HepG2 (cell line): ENCODE results near the gene TENM3. TPM values are rescaled to one million over a fixed set of nuclear protein-coding genes. Genes with fewer than 3 reads are reported as not detected.

Experiments used
- ATAC-seq: fragments of 200-7000 bp; cut with Tn5 transposase; 3 replicates; pipeline ENCODE4 v1.9.1; 2020; ENCODE audit warnings: mild to moderate bottlenecking, moderate library complexity
- BruUV-seq: library from RNA; stranded (reverse); fragments of 400-500 nt; replicated peaks from 2 replicates; lab custom pipeline; 2021; lab: Mats Ljungman, UMichigan
- CTCF ChIA-PET: fragments of 300-600 bp; formaldehyde crosslinking; extraction: SDS; loops from one replicate; lab custom pipeline; 2021; ENCODE audit warnings: low total read pairs, inconsistent platforms, low intra/inter-chr PET ratio; lab: Yijun Ruan, JAX
- POLR2A ChIA-PET: fragments of 350-600 bp; sonication (Branson Sonifier 250); formaldehyde crosslinking; loops from one replicate; lab custom pipeline; 2020; ENCODE audit warnings: antibody characterized with exemption, inconsistent platforms; lab: Yijun Ruan, JAX
- DNase-seq: peaks from one replicate; pipeline ENCODE4 v3.0.0-alpha.2; 2015; ENCODE audit warnings: low spot score
- FAIRE-seq: peaks from 3 replicates; lab custom pipeline; 2011; peaks lifted over from hg19 to GRCh38; lab: Jason Lieb, UNC
- H2AFZ ChIP-seq: one replicate; pipeline ENCODE4 v1.6.1; 2011; ENCODE audit warnings: low read length, inconsistent platforms
- H3K27ac ChIP-seq: fragments of 300-600 bp; 3 replicates; pipeline ENCODE4 v1.8.0; 2011; ENCODE audit warnings: mixed run types, mild to moderate bottlenecking, mixed read lengths, low read length, inconsistent platforms; ENCODE audit not compliant: insufficient read depth; ENCODE audit errors: extremely low read length
- H3K27me3 ChIP-seq, 2 experiments: fragments of 200-600 bp in 1 of 2; 2 replicates in 1 of 2; 3 replicates in 1 of 2; pipeline versions ENCODE4 v1.6.0 to v1.8.0; 2011; ENCODE audit warnings: low read length in 2 of 2, mild to moderate bottlenecking in 2 of 2, moderate library complexity in 2 of 2, inconsistent platforms in 1 of 2; ENCODE audit not compliant: insufficient read depth in 2 of 2, control insufficient read depth in 1 of 2
- H3K36me3 ChIP-seq, 2 experiments: fragments of 200-600 bp in 1 of 2; replicated peaks in 1 of 2; 2 replicates in 1 of 2; 3 replicates in 1 of 2; pipeline versions ENCODE4 v1.5.1 to v1.8.0; 2011; ENCODE audit warnings: low read length in 2 of 2, inconsistent platforms in 1 of 2; ENCODE audit not compliant: insufficient read depth in 2 of 2, control insufficient read depth in 1 of 2
- H3K4me1 ChIP-seq: 2 replicates; pipeline ENCODE4 v1.5.1; 2012; ENCODE audit warnings: low read length, inconsistent platforms; ENCODE audit not compliant: insufficient read depth
- H3K4me2 ChIP-seq: 2 replicates; pipeline ENCODE4 v1.6.0; 2011; ENCODE audit warnings: low read depth, low read length, inconsistent platforms
- H3K4me3 ChIP-seq, 3 experiments: fragments of 200-600 bp in 1 of 3; sonication (generic), shearing (Covaris generic) in 1 of 3; replicated peaks in 1 of 3; 2 replicates each; pipeline ENCODE4 v1.5.1; 2011 to 2016; ENCODE audit warnings: low read length in 3 of 3, inconsistent platforms in 2 of 3, low read depth in 2 of 3, mild to moderate bottlenecking in 2 of 3, control low read depth in 1 of 3, mixed read lengths in 1 of 3; ENCODE audit not compliant: insufficient read depth in 1 of 3
- H3K79me2 ChIP-seq: one replicate; pipeline ENCODE4 v1.6.1; 2011; ENCODE audit warnings: low read length, inconsistent platforms; ENCODE audit not compliant: insufficient read depth
- H3K9ac ChIP-seq: 2 replicates; pipeline ENCODE4 v1.6.0; 2011; ENCODE audit warnings: mild to moderate bottlenecking, low read depth, low read length, inconsistent platforms; ENCODE audit not compliant: insufficient read depth
- H3K9me3 ChIP-seq: 2 replicates; pipeline ENCODE4 v1.5.1; 2012; ENCODE audit warnings: mild to moderate bottlenecking, low read length
- H4K20me1 ChIP-seq: 2 replicates; pipeline ENCODE4 v1.6.0; 2011; ENCODE audit warnings: inconsistent platforms, mild to moderate bottlenecking, low read length, moderate library complexity; ENCODE audit not compliant: insufficient read depth
- ADNP ChIP-seq: sonication (generic); formaldehyde crosslinking; IDR thresholded peaks from 2 replicates; pipeline ENCODE4 v1.4.0; 2020; ENCODE audit warnings: missing genetic modification reagents
- FLYWCH1 ChIP-seq: sonication (generic); formaldehyde crosslinking; IDR thresholded peaks from 2 replicates; pipeline ENCODE4 v1.8.1; 2023; ENCODE audit warnings: mild to moderate bottlenecking, missing genetic modification reagents
- FOXA1 ChIP-seq, 2 experiments: fragments of 450-650 bp in 1 of 2; sonication (generic) in 1 of 2; formaldehyde crosslinking in 1 of 2; IDR thresholded peaks; 2 replicates each; pipeline versions ENCODE4 v1.4.0 to v1.6.1; 2016 to 2020; ENCODE audit warnings: missing genetic modification reagents in 1 of 2
- GMEB1 ChIP-seq: sonication (generic); formaldehyde crosslinking; IDR thresholded peaks from 2 replicates; pipeline ENCODE4 v1.5.1; 2020; ENCODE audit warnings: missing genetic modification reagents, mild to moderate bottlenecking, borderline replicate concordance
- MIXL1 ChIP-seq: IDR thresholded peaks from 2 replicates; pipeline ENCODE4 v1.6.1; 2016
- MNT ChIP-seq: fragments of 450-650 bp; IDR thresholded peaks from 2 replicates; pipeline ENCODE4 v1.6.1; 2016
- MTA1 ChIP-seq: sonication (generic); formaldehyde crosslinking; IDR thresholded peaks from 2 replicates; pipeline ENCODE4 v1.4.0; 2020; ENCODE audit warnings: missing genetic modification reagents, mild to moderate bottlenecking, borderline replicate concordance
- STAG1 ChIP-seq: sonication (generic); formaldehyde crosslinking; IDR thresholded peaks from 2 replicates; pipeline ENCODE4 v1.4.0; 2020; ENCODE audit warnings: missing genetic modification reagents
- ZBTB7B ChIP-seq: sonication (generic); formaldehyde crosslinking; IDR thresholded peaks from 2 replicates; pipeline ENCODE4 v1.4.0; 2020; ENCODE audit warnings: missing genetic modification reagents
- ZFY ChIP-seq: sonication (generic); formaldehyde crosslinking; IDR thresholded peaks from 2 replicates; pipeline ENCODE4 v1.4.0; 2020; ENCODE audit warnings: missing genetic modification reagents
- ZNF207 ChIP-seq: fragments of 450-650 bp; IDR thresholded peaks from 2 replicates; pipeline ENCODE4 v1.6.1; 2016; ENCODE audit warnings: antibody characterized with exemption, borderline replicate concordance
- ZNF224 ChIP-seq: sonication (generic); formaldehyde crosslinking; IDR thresholded peaks from 2 replicates; pipeline ENCODE4 v1.5.0; 2020; ENCODE audit warnings: mild to moderate bottlenecking, missing genetic modification reagents
- ZNF326 ChIP-seq: sonication (generic); formaldehyde crosslinking; IDR thresholded peaks from 2 replicates; pipeline ENCODE4 v1.4.0; 2020; ENCODE audit warnings: missing genetic modification reagents, borderline replicate concordance
- ZNF546 ChIP-seq: sonication (generic); formaldehyde crosslinking; conservative IDR thresholded peaks from 2 replicates; pipeline ENCODE4 v1.8.1; 2023; ENCODE audit warnings: mild to moderate bottlenecking, missing genetic modification reagents
- ZNF549 ChIP-seq: sonication (generic); formaldehyde crosslinking; IDR thresholded peaks from 2 replicates; pipeline ENCODE4 v1.5.0; 2020; ENCODE audit warnings: missing genetic modification reagents
- ZNF691 ChIP-seq: sonication (generic); formaldehyde crosslinking; IDR thresholded peaks from 2 replicates; pipeline ENCODE4 v1.4.0; 2020; ENCODE audit warnings: missing genetic modification reagents, low read depth, mild to moderate bottlenecking, borderline replicate concordance
- ZNF781 ChIP-seq: sonication (generic); formaldehyde crosslinking; IDR thresholded peaks from 2 replicates; pipeline ENCODE4 v1.5.1; 2020; ENCODE audit warnings: borderline replicate concordance, mild to moderate bottlenecking, missing genetic modification reagents; ENCODE audit errors: not compliant biosample characterization
- ZSCAN22 ChIP-seq: sonication (generic); formaldehyde crosslinking; IDR thresholded peaks from 2 replicates; pipeline ENCODE4 v1.4.0; 2020; ENCODE audit warnings: mild to moderate bottlenecking, missing genetic modification reagents
- ZSCAN5A ChIP-seq: sonication (generic); formaldehyde crosslinking; IDR thresholded peaks from 2 replicates; pipeline ENCODE4 v1.8.0; 2022; ENCODE audit warnings: mild to moderate bottlenecking, missing genetic modification reagents, borderline replicate concordance
- WGBS: methylation state at CpG from one replicate; pipeline ENCODE4 v1.1.6; 2017; ENCODE audit warnings: low lambda C conversion rate; 5-methylcytosine and 5-hydroxymethylcytosine counted together
- in situ Hi-C: cut with HindIII; loops from 2 replicates; pipeline ENCODE4 v1.10.0; 2017; ENCODE audit warnings: low pct_unique_long_range_greater_than_20kb; ENCODE audit not compliant: extremely low pct_ligation_motif_present
- intact Hi-C: fragments of 100-400 bp; cut with micrococcal nuclease; formaldehyde crosslinking; loops from one replicate; pipeline ENCODE4 v1.10.0; 2022; ENCODE audit not compliant: unreplicated experiment
- polyA plus RNA-seq, 8 experiments: library from polyadenylated mRNA; depleted of rRNA in 3 of 8; stranded (reverse) in 7 of 8; unstranded in 1 of 8; fragments of >200 nt; fragmentation: Illumina TruSeq in 4 of 8; extraction: Trizol in 4 of 8; gene quantifications; 2 replicates each; pipeline versions ENCODE4 v1.2.1 to v1.2.3, GENCODE V29; 2011 to 2016; ENCODE audit warnings: low read depth in 4 of 8, missing spikeins in 1 of 8, mixed read lengths in 1 of 8; ENCODE audit not compliant: insufficient read depth in 1 of 8
- total RNA-seq, 5 experiments: library from RNA; depleted of rRNA; stranded (reverse); fragments of >200 nt; fragmentation: Illumina TruSeq; extraction: Trizol; gene quantifications; 2 replicates each; pipeline ENCODE4 v1.2.3, GENCODE V29; 2016; ENCODE audit warnings: low read depth in 1 of 5

TENM3 gene
- total and polyA plus RNA-seq, 2 of the 13 experiments (the other 11 are each of a cell fraction or from before 2014, with no cell fraction given), result 0.04 TPM; not detected in 1

- TF ChIP-seq GMEB1 (CRISPR knock-in tag), result no peak
- no peak for TF ChIP-seq ZSCAN5A (CRISPR knock-in tag)
- no peak for TF ChIP-seq STAG1
- TF ChIP-seq ADNP (CRISPR knock-in tag), result no peak
- no peak for TF ChIP-seq ZNF781 (CRISPR knock-in tag)
- no peak for TF ChIP-seq FLYWCH1 (CRISPR knock-in tag)
- no peak for TF ChIP-seq ZBTB7B
- TF ChIP-seq ZNF326 (CRISPR knock-in tag), result no peak
- no peak for TF ChIP-seq ZNF224 (CRISPR knock-in tag)
- TF ChIP-seq MTA1 (CRISPR knock-in tag), result no peak
Observed at GRCh38 chr4:182291175-182291574, 48.0 kb downstream of the TENM3 start (continued).

GRCh38 chr4:182291597-182292270, 48.5 kb downstream of the TENM3 start:
- no peak for TF ChIP-seq MNT
- TF ChIP-seq ZNF691 (CRISPR knock-in tag), result no peak
- no peak for TF ChIP-seq ZNF549 (CRISPR knock-in tag)
- TF ChIP-seq FOXA1 (IDR thresholded peaks at IDR 0.05), result no peak
- no peak for TF ChIP-seq FOXA1 (CRISPR knock-in tag; IDR thresholded peaks at IDR 0.05)
- TF ChIP-seq ZNF207, result no peak
- no peak for TF ChIP-seq ZNF546 (CRISPR knock-in tag)
- no peak for TF ChIP-seq MIXL1 (CRISPR knock-in tag)
- no peak for TF ChIP-seq ZFY (CRISPR knock-in tag)
- TF ChIP-seq ZSCAN22 (CRISPR knock-in tag), result no peak
- TF ChIP-seq, all 625 proteins: peak for 0
- POLR2A ChIA-PET, result no interaction called here
- H3K4me2 ChIP-seq, result no peak overlapping the region
- 7% methylated on average over 8 of the region's 11 CpGs for WGBS
- H3K4me1 ChIP-seq, result no peaks in the 10 kb centered on the region
- DNase-seq, result no peak
- no peak overlapping the region for H2AFZ ChIP-seq
- in situ Hi-C loops, result no loop called here
- no peaks in the 10 kb centered on the region for H3K9me3 ChIP-seq
- H3K36me3 ChIP-seq, result no peaks in the 10 kb centered on the region
- no peak for ATAC-seq
- intact Hi-C loops, result no loop called here
- H4K20me1 ChIP-seq, result no peaks in the 10 kb centered on the region
- H3K4me3 ChIP-seq, result no peak overlapping the region
- CTCF ChIA-PET, result no interaction called here
- no peaks in the 10 kb centered on the region for H3K79me2 ChIP-seq
- no peaks in the 10 kb centered on the region for H3K27me3 ChIP-seq
- FAIRE-seq, result no peak
- BruUV-seq, result no TSS peak
- no peak overlapping the region for H3K27ac ChIP-seq
- H3K9ac ChIP-seq, result no peak overlapping the region
